ENCODE results near the gene MEI1.
A peak's percentile ranks its signal among the peaks of the same experiment; 100 is the strongest.
"Not testable (repeated sequence)": the region's sequence is repeated elsewhere in the genome, so short reads cannot be mapped to it uniquely, and the experiment has no call there.

Gene MEI1

DNA sequence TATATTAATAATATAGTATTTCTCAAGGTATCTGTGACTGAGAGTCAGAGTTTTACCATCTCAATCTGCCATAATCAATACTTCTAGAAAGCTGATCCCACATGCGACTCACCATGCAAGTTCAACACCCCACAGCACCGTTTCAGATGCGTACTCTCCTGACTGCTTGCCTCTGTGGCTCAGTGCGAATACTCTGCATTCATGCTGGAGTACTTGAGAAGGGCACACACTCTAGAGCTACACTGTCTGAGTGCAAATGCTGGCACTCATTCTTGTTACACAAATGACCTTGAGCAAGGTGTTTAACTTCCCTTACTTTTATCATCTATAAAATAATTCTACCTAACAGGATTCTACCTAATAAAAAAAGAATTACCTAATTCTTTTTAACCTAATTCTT lies 23.2 kb upstream of the MEI1 start:
- Histone ChIP-seq H3K9me3 (ENCODE audit: severe bottlenecking) (no peaks in the 10 kb centered on the region), H3K27ac (no peak overlapping the region), H3K4me3 (ENCODE audit: low read depth, low read length) (no peak overlapping the region), H3K36me3 (peaks cover 51% of the 10 kb centered on the region), H3K27me3 (ENCODE audit: insufficient read depth, low read depth, severe bottlenecking) (no peaks in the 10 kb centered on the region)
- DNase-seq, result no peak
- TF ChIP-seq, protein P1, sequence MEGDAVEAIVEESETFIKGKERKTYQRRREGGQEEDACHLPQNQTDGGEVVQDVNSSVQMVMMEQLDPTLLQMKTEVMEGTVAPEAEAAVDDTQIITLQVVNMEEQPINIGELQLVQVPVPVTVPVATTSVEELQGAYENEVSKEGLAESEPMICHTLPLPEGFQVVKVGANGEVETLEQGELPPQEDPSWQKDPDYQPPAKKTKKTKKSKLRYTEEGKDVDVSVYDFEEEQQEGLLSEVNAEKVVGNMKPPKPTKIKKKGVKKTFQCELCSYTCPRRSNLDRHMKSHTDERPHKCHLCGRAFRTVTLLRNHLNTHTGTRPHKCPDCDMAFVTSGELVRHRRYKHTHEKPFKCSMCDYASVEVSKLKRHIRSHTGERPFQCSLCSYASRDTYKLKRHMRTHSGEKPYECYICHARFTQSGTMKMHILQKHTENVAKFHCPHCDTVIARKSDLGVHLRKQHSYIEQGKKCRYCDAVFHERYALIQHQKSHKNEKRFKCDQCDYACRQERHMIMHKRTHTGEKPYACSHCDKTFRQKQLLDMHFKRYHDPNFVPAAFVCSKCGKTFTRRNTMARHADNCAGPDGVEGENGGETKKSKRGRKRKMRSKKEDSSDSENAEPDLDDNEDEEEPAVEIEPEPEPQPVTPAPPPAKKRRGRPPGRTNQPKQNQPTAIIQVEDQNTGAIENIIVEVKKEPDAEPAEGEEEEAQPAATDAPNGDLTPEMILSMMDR (IDR thresholded peaks at IDR 0.05; ENCODE audit: low read depth, low read length), result no peak

DNA sequence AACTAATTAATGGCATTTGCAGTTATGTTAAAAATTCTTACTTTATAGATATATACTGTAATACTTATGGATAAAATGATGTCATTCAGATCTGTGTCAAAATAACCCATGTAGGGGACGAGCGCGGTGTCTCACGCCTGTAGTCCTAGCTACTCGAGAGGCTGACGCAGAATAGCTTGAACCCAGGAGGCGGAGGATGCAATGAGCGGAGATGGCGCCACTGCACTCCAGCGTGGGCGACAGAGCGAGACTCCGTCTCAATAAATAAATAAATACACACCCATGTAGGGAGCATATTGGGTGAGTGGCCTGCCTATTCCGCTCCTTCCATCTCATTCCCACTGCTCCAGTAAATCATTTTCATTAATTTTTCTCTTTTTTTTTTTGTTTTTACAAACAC lies 17.7 kb upstream of the MEI1 start:
- Histone ChIP-seq H3K9me3 (ENCODE audit: severe bottlenecking) (no peaks in the 10 kb centered on the region), H3K27ac (no peak overlapping the region; the same call in 1 of the 2 replicates), H3K27me3 (ENCODE audit: insufficient read depth, low read depth, severe bottlenecking) (no peaks in the 10 kb centered on the region), H3K4me3 (ENCODE audit: low read depth, low read length) (peak overlapping the region; percentile 52), H3K36me3 (peaks cover 38% of the 10 kb centered on the region)
- TF ChIP-seq, protein P1 (IDR thresholded peaks at IDR 0.05; ENCODE audit: low read depth, low read length), result no peak
- DNase-seq, result no peak

DNA sequence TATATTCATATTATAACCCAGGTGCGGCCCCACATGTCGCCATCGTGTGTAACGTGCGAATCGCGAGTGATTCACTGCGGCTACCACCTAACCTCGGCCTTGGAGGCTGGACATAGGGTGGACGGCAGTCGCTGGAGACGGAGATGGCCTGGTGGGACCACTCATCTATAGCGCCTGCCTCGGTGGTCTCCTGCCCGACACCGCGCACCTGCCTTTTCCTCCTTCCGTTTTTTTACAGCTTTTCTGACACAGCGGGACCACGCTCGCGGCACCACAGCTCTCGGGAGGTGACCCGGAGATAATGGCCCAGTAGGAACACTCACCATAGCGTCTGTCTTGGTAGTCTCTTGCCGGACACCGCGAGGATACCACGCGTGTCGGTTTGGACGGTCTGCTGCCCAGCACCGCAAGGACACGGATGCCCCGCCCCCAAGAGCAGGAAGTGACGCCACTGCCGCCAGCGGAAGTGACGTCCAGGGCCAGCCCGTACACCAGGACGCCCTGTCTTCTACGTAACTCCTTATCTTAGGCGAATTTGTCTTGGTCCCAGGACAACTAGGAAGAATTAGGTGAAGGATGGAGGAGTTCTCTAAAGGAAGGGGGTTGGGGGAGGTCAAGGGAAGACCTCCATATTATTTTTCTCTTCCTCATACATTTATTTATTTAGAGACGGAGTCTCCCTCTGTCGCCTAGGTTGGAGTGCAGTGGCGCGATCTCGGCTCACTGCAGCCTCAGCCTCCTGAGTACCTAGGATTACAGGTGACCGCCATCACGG lies 17.1 kb upstream of the MEI1 start:
- Histone ChIP-seq H3K27me3 (ENCODE audit: insufficient read depth, low read depth, severe bottlenecking) (no peaks in the 10 kb centered on the region), H3K36me3 (peaks cover 35% of the 10 kb centered on the region), H3K27ac (peak overlapping the region; percentile 69), H3K4me3 (ENCODE audit: low read depth, low read length) (peak overlapping the region; percentile 52), H3K9me3 (ENCODE audit: severe bottlenecking) (no peaks in the 10 kb centered on the region)
- DNase-seq, result peak; percentile 85
- TF ChIP-seq, protein P1 (IDR thresholded peaks at IDR 0.05; ENCODE audit: low read depth, low read length), result no peak

DNA sequence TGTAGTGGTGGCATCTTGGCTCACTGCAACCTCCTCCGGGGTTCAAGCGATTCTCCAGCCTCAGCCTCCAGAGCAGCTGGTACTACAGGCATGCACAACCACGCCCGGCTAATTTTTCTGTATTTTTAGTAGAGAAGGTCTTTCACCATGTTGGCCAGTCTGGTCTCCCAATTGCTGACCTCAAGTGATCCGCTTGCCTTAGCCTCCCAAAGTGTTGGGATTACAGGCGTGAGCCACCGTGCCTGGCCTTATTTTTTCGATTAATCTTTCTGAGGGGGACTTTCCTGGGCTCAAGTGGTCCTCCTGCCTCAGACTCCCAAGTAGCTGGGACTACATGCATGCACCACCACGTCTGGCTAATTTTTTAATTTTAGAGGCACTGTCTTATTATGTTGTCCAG lies 16.3 kb upstream of the MEI1 start:
- H3K27ac ChIP-seq, result no peak overlapping the region; the same call in 1 of the 2 replicates
- H3K4me3 ChIP-seq (ENCODE audit: low read depth, low read length), result peak overlapping the region; percentile 52
- H3K36me3 ChIP-seq, result peaks cover 27% of the 10 kb centered on the region
- no peaks in the 10 kb centered on the region for H3K27me3 ChIP-seq (ENCODE audit: insufficient read depth, low read depth, severe bottlenecking)
- DNase-seq, result no peak
- H3K9me3 ChIP-seq (ENCODE audit: severe bottlenecking), result no peaks in the 10 kb centered on the region
- TF ChIP-seq, protein P1 (IDR thresholded peaks at IDR 0.05; ENCODE audit: low read depth, low read length), result no peak

DNA sequence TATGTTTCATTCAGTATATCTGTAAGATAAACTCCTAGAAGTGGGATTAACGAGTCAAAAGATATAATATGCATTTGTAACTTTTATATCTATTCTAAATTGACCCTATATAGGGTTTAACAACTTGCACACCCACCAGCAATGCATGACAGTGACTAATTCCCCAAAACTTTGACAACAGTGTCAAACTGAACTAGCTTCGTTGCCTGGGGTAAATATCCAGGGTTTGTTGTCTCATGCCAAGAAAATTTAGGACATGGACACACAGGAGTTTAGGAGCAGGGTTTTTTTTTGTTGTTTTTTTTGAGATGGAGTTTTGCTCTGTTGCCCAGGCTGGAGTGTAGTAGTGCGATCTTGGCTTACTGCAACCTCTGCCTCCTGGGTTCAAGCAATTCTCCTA lies 15.7 kb upstream of the MEI1 start:
- TF ChIP-seq, protein P1 (IDR thresholded peaks at IDR 0.05; ENCODE audit: low read depth, low read length), result no peak
- peaks cover 21% of the 10 kb centered on the region for H3K36me3 ChIP-seq
- no peak overlapping the region for H3K27ac ChIP-seq
- no peak overlapping the region for H3K4me3 ChIP-seq (ENCODE audit: low read depth, low read length)
- no peaks in the 10 kb centered on the region for H3K27me3 ChIP-seq (ENCODE audit: insufficient read depth, low read depth, severe bottlenecking)
- no peak for DNase-seq
- H3K9me3 ChIP-seq (ENCODE audit: severe bottlenecking), result no peaks in the 10 kb centered on the region

DNA sequence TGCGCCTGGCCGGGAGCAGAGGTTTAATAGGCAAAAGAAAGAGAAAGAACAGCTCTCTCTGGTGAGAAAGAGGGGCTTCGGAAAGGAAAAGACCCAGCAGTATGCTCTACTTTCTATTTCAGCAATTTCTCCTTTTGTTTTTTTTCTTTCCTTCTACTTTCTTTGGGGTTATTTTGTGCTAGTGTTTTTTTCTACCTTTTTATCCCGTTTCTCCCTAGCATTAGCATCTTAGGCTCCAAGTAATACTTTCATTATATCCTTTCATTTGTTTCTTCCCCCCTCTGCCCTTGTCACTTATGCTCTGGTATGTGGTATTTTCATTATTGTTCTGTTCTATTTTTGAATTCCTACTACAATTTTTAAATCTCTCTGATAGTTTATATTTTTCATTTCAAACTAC lies 15.1 kb upstream of the MEI1 start:
- Histone ChIP-seq H3K4me3 (ENCODE audit: low read depth, low read length) (no peak overlapping the region), H3K27ac (no peak overlapping the region), H3K27me3 (ENCODE audit: insufficient read depth, low read depth, severe bottlenecking) (no peaks in the 10 kb centered on the region), H3K9me3 (ENCODE audit: severe bottlenecking) (no peaks in the 10 kb centered on the region), H3K36me3 (peaks cover 15% of the 10 kb centered on the region)
- TF ChIP-seq, protein P1 (IDR thresholded peaks at IDR 0.05; ENCODE audit: low read depth, low read length), result no peak
- DNase-seq, result no peak

DNA sequence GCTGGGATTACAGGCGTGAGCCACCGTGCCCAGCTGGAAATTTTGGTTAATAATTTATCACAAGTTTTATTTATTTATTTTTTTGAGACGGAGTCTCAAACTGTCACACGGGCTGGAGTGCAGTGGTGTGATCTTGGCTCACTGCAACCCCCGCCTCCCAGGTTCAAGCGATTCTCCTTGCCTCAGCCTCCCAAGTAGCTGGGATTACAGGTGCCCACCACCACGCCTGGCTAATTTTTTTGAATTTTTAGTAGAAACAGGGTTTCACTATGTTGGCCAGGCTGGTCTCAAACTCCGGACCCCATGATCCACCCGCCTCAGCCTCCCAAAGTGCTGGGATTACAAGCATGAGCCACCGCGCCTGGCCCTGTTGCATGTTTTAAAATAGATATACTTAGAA lies 12.4 kb upstream of the MEI1 start:
- H3K9me3 ChIP-seq (ENCODE audit: severe bottlenecking); H3K4me3 ChIP-seq (ENCODE audit: low read depth, low read length); H3K27ac ChIP-seq; H3K36me3 ChIP-seq; H3K27me3 ChIP-seq (ENCODE audit: insufficient read depth, low read depth, severe bottlenecking); DNase-seq: not testable (repeated sequence)

All from WERI-Rb-1 (cell line).